GM19468 (cell line): ENCODE results near the gene TLR8.

Experiments
- ATAC-seq: cut with Tn5 transposase; IDR thresholded peaks from one replicate; pipeline ENCODE4 v1.9.1; 2021; ENCODE audit warnings: mild to moderate bottlenecking, moderate library complexity, moderate number of reproducible peaks; ENCODE audit not compliant: unreplicated experiment; ENCODE audit errors: extremely low read depth

The TLR8 gene

DNA sequence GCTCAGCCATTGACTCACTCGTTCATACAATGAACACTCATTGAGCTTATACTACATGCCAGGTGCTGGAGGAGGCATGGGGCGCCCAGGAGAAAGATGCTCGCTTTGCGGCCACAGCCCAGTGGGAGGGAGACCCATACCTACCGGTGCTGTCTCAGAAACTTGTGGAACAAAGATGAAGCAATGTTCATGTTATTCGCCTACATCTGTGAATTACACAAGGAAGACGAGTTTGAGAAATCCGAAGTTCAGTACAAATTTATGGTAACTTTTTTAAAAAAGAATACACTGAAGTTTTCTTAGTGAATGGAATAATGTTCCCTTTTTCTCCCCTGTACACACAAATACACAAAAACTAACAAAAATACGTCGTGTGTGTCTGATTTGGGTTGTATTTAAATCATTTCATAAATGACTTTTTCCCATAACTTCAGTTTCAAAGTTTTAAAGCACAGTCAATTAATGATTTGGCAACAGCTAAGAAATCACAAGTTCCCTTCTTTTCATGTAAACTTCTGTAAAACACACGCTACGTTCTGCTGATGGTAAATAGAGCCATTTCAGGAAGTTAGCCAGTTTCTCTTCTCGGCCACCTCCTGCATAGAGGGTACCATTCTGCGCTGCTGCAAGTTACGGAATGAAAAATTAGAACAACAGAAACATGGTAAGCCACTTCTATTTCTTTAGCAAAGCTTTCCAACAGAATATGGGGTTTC, at the start of gene TLR8:
Gene TLR8, plus strand, starts transcription at position 575 of the 716 bp plus-strand sequence. Its CDS starts 87 bp downstream, at position 662.
- no peak for ATAC-seq

DNA sequence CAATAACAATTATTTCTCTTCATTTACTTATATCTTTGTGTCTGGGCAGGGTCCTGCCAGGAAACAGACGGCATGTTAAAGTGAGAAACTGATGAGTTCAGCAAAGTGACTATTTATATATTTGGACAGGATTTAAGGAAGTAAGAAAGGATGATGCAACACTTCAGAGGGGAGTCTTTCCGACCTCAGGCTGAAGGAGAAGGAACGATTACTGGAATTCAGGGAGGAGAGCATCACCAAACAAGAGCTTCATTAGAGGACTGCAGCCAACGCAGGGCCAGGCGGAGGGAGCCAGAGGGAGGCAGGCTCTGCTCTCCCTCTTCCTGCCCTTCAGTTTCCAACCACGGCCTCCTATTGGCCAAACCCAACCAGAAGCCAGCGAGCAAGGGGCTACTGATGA, 41.1 kb upstream of the TLR8 start:
- no peak for ATAC-seq

DNA sequence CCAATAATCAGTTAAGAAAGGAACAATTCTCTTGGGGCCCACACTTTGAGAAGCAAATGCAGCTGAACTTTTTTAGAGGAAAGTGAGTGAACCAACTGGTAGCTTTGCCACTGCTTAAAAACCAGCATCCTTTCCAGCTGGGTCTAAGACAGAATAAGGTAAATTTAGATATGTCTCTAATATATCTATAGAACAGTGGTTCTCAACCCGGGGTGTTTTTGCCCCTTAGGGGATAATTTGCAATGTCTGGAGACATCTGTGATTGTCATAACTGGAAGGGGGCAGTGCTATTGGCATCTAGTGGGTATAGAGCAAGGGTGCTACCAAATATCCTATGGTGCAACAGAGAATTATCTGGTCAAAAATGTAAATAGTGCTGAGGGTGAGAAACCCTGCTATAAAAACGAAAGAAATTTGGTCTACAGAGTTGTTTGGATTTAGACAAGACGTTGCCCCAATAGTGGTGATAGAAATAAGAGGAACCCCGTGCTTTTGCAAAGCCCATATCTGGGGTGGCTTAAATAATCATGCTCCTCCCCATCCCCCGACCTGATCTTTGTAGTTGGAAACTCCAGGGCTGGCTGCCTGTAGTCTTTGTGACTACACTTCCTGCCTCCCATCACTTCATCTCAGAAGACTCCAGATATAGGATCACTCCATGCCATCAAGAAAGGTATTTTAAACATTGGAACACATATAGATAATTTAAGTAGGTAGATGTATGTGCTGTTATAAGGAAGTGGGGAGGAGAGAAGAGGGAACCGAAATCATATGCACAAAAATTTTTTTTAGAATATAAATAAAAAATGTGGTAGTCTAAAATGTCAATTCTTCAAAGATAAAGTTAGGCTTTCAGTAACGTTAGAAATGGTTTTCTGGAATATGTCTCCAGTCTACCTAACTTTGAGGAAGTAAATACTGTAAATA, 39.7 kb upstream of the TLR8 start, which contains the start of gene TLR7:
Gene TLR7, plus strand, starts transcription at position 622 of the 927 bp plus-strand sequence. CDS start 507 bp downstream, outside the sequence.
- ATAC-seq, result no peak

DNA sequence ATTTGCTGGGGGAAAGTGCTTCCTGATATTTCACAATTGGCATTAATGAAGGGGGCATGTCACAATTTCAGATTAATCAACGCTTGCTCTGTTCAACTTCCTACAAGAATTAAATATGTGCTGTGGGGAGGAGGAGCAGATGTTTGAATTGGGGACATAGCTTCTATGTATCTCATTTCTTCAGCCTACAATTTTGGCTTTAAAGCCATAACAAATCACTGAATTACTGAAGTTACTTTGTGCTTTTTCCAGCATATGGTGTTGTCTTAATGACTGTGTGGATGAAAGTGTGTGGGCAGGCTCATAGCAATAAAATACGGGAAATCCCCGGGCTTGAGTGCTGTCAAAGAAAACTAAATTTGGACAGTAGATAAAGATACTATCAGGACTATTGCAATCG, 38.7 kb upstream of the TLR8 start:
- no peak for ATAC-seq

DNA sequence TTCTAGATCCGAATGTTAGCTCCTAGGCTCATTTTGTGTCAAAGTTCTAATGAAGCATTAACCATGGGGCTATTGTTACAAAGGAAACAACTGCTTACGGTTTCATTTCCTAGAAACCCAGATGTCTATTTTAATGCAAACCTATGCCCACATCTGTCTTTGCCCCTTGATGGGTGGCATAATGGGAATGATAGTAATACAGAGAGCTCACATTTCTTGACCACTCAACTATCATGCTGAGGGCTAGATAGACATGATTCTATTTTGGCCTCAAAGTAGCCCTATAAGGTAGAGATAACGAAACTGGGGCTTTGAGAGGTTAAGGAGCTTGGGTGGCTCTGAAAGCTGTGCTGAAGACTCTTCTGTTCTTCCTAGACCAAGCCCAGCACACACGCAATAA, 37.7 kb upstream of the TLR8 start:
- peak; percentile 35 for ATAC-seq

DNA sequence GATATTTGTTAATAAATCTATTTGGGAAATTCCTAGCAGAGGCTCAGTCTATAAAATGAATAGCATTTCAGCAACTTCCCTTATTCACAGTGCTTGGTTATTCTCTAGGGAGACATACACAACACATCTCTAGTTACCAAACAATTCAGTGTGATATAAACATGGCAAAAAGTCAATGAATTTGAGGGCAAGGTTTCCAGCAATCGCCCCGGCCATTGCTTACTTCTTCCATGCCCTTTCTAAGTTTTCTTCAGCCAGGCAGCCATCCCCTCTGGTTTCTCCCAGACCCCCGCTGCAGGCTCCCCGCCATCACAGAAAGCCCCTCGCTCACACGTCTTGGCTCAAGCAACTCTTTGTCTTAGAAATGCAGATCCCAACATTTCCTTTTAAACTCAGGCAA, 35.2 kb upstream of the TLR8 start:
- ATAC-seq, result no peak

DNA sequence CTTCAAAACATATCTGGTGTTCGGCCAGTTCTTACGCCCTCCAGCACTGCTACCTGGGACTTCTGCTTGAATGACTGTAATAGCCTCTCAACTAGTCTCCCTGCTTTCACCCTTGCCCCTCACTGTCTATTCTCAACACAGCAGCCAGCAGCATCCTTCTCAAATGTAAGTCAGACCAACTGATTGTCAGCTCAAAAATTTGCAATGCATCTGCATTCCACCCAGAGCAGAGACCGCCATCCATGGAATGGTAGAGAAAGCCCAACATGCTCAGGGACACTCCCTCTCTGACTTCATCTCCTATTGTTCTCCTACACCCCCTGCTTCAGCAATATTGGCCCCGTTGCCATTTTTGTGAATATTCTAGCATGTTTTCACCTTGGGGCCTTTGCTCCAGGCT, 33.7 kb upstream of the TLR8 start:
- no peak for ATAC-seq

DNA sequence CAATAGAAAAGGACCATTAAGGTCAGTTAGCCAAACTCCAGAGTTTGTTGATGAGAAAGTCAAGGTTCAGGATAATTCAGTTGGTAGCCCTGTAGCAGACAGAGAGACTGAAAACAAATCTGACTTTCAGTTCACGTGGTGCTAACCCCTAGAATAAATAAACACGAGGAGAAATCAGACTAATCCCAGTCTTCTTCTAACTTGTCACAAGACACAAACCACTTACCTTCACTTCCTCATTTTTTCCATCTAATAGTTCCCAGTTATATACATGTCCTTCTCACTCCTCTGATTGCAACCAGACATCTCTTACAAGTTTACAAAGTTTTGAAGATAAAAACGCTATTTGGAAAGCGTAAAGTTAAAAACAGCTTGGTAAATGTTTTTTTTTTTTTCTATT, 31.8 kb upstream of the TLR8 start:
- no peak for ATAC-seq

DNA sequence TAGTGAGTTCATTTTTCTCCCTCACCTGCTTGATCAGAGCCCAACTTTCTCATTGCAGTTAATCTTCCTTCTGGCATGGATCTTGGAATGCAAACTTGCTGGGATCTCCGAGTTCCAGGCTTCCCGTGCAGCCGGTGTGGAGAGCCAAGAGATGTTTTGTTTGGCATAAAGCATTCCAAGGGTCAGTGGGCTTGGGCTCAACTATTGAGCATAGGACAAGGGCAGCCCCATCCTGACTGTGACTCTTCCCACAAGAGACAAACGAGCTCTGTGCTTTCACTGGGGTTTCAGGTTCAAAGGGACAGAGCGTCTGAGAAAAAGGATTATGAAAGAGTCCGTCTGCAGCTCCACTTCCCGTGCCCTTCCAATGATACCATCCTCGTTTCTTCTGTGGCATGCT, 29.0 kb upstream of the TLR8 start:
- ATAC-seq, result no peak

DNA sequence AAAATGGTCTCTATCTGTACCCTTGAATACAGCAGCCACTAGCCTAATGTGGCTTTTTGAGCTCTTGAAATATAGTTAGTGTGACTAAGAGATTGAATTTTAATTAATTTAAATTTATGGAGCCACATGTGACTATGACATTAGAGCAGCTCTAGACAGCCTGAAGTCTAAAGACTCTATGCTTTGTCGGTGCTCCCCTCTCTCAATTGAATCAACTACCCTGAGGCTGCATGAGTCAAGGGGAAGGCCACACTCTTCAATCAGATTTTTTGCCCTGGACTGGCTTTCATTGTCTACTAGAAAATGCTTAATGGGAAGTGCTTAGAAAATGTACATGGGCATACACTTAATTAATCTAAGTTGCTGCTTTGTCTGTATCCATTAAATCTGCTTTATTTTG, 27.9 kb upstream of the TLR8 start:
- ATAC-seq, result no peak

DNA sequence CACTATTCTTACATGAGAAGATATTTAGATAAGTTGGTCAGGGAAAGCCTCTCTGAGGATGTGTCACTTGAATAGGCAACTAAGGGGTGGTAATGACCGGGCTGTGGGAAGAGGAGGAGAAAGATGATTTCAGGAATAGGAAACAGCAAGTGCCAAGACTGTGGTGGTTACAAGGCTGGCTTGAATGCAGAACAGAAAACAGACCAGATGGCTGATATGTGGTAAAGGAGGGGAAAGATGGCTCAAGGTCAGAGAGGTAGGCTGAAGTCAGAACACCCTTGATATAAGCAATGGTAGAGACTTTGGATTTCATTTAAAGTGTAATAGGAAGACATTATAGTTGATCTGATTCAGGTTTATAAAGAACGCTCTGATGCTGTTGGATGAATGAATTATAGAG, 24.5 kb upstream of the TLR8 start:
- ATAC-seq, result no peak

DNA sequence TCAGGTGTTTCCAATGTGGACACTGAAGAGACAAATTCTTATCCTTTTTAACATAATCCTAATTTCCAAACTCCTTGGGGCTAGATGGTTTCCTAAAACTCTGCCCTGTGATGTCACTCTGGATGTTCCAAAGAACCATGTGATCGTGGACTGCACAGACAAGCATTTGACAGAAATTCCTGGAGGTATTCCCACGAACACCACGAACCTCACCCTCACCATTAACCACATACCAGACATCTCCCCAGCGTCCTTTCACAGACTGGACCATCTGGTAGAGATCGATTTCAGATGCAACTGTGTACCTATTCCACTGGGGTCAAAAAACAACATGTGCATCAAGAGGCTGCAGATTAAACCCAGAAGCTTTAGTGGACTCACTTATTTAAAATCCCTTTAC, 20.9 kb upstream of the TLR8 start:
- no peak for ATAC-seq

DNA sequence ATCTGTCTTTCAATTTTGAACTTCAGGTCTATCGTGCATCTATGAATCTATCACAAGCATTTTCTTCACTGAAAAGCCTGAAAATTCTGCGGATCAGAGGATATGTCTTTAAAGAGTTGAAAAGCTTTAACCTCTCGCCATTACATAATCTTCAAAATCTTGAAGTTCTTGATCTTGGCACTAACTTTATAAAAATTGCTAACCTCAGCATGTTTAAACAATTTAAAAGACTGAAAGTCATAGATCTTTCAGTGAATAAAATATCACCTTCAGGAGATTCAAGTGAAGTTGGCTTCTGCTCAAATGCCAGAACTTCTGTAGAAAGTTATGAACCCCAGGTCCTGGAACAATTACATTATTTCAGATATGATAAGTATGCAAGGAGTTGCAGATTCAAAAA, 19.9 kb upstream of the TLR8 start:
- ATAC-seq, result no peak

DNA sequence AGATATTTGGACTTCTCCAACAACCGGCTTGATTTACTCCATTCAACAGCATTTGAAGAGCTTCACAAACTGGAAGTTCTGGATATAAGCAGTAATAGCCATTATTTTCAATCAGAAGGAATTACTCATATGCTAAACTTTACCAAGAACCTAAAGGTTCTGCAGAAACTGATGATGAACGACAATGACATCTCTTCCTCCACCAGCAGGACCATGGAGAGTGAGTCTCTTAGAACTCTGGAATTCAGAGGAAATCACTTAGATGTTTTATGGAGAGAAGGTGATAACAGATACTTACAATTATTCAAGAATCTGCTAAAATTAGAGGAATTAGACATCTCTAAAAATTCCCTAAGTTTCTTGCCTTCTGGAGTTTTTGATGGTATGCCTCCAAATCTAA, 19.3 kb upstream of the TLR8 start:
- no peak for ATAC-seq

DNA sequence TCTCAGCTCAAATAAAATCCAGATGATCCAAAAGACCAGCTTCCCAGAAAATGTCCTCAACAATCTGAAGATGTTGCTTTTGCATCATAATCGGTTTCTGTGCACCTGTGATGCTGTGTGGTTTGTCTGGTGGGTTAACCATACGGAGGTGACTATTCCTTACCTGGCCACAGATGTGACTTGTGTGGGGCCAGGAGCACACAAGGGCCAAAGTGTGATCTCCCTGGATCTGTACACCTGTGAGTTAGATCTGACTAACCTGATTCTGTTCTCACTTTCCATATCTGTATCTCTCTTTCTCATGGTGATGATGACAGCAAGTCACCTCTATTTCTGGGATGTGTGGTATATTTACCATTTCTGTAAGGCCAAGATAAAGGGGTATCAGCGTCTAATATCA, 18.7 kb upstream of the TLR8 start:
- ATAC-seq, result no peak

DNA sequence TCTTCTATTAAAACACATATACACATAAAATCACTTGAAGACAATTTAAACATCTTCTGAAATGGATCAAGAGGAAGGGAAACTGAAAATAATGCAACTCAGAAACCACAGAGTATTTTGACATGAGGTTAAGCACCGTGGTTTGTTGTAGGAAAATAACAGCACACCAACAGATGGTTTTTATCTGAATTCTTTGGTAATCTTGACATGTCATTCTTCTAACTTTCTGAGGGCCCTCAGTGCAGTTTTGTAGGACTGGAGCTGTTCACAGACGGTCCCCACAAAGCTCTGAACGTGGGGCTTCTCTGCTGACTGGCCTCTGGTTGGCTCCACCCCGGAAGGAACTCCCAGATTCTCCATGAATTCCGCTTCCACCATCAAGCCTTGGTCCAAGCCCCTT, 16.0 kb upstream of the TLR8 start:
- peak; percentile 67 for ATAC-seq

DNA sequence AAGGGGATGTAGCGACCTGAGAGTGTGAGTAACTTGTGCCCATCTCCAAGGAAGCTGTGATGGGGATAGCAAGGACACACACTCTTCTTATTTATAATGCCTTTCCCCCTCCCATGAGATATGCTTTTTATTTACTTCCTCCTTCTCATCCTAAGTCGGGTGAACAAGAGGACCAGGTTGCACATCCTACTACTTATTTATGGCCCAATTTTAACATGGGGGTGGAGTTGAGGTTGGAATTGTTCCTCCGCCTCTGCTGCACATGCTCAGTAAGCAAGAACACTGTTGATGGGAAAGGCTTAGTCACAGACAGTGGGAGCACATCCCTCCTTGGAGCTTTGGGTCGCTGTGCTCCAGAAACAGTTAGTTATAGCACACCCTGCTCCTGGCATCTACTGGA, 15.2 kb upstream of the TLR8 start:
- ATAC-seq, result no peak

DNA sequence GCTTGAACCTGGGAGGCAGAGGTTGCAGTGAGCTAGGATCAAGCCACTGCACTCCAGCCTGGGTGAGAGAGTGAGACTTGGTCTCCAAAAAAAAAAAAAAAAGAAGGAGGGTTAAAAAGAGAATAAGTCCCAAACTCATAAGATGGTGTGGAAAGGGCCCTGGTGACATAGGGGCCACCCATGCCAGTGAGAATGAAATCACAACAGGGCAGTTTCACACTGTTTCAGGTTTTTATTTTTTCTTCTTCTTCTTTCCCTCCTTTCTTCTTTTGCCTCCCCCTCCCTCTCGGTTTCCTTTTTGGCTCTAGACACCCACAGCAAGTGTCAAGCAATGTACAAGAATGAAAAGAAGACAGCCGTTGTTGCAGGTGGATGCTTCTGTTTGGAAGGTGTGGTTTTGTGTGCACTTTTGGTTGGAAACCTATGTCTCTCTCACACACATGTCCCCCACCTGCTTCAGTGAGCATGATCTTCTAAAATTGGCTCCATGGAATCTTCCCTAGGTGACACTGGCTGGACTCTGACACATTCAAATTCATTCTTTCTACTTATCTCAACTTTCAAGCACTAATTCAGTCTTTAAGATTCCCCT, 14.4 kb upstream of the TLR8 start:
- ATAC-seq, result peak; percentile 24

DNA sequence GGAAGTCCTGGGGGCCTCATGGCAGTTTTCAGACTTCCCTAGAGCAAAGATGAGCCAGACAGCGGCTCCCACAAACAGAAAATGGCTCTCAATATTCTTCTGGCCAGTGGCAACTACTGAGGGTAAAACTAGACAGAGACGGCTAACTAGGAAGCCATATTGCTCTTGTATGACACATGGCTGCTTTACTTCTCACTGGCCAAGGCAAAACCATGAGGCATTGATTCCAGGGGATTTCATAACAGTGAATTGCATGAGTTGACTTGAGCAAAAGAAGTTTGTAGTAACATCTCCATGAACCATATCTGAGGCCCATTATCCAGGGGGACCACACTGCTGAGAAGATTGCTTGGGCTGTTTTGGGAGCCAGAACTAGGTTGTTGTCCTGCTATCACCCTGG, 13.7 kb upstream of the TLR8 start:
- no peak for ATAC-seq

DNA sequence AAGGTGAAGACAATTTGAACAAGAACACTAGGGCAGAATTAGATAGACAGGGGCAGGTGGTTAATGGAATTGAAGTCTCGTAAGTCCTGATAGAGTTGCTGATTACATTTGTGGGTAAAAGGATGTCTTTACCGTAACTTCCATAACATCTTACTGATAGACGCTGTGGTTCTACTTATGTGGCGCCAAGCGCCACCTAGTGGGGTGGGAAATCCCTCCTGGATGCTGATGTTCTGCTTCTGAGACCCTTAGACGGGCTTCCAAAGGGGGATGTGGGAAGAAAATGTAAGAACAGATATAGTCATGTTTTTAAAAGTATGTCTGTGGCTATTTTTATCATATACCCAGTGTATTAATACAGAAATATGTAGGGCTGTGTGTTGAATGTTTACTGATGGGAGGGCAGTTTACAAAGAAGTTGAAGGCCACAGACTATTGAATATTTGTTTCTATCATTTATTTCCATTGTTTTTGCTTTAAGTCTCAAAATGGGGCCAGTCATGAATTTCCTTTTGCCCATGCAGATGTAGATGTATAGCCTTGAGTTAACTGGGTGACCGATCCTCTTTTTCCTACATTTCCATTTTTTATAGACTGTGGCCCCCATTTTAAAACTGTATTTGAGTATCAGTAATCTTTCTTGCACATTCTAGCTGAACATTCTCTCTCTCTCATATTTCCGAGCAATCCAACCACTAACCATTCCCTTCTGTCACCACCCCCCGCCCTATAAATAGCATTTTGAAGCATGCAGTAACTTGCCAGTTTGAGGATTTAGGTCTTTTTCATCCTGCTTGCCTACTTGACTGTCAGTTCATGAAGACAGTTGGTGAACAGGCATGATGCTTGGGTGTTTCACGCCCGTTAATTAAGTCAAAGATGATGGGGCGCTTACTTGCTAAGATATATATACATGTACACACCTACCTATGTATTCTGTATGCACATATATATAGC, 12.1 kb upstream of the TLR8 start:
- no peak for ATAC-seq
